SK-N-SH (cell line): ENCODE measurements around the gene YJEFN3. TPM values are rescaled to one million over a fixed set of nuclear protein-coding genes. Genes with fewer than 3 reads are reported as not detected.

ENCODE experiments used
- CTCF ChIA-PET: fragments of 300-600, 350-600 bp; formaldehyde crosslinking; extraction: SDS; loops from one replicate; lab custom pipeline; 2021; lab: Yijun Ruan, JAX
- POLR2A ChIA-PET: fragments of 350-600 bp; sonication (Branson Sonifier 250); formaldehyde crosslinking; extraction: SDS; loops from one replicate; lab custom pipeline; 2020; ENCODE audit warnings: antibody characterized with exemption, inconsistent platforms; lab: Yijun Ruan, JAX
- DNase-seq: peaks from one replicate; pipeline ENCODE4 v3.0.0; 2012
- H2AFZ ChIP-seq: fragments of 200-600 bp; sonication (generic); 2 replicates; pipeline ENCODE4 v1.8.1; 2016; ENCODE audit warnings: antibody characterized with exemption, mild to moderate bottlenecking, low read depth
- H3F3A ChIP-seq: fragments of 200-600 bp; sonication (generic); replicated peaks from 2 replicates; pipeline ENCODE3; 2016; ENCODE audit warnings: antibody characterized with exemption, mild to moderate bottlenecking; ENCODE audit not compliant: insufficient read depth
- H3K27ac ChIP-seq, 2 experiments: fragments of 200-500 bp in 1 of 2; fragments of 200-600 bp in 1 of 2; sonication (Bioruptor generic) in 1 of 2; sonication (generic), shearing (Covaris generic) in 1 of 2; 2 replicates each; pipeline versions ENCODE4 v1.5.1 to v1.6.1; 2014 to 2016; ENCODE audit warnings: low read depth in 2 of 2, inconsistent platforms in 1 of 2, low read length in 1 of 2, mild to moderate bottlenecking in 1 of 2, mixed read lengths in 1 of 2
- H3K27me3 ChIP-seq: fragments of 200-600 bp; sonication (generic), shearing (Covaris generic); 2 replicates; pipeline ENCODE4 v1.6.1; 2016; ENCODE audit warnings: mixed run types; ENCODE audit not compliant: insufficient read depth
- H3K36me3 ChIP-seq, 2 experiments: fragments of 200-500 bp in 1 of 2; fragments of 200-600 bp in 1 of 2; sonication (Bioruptor generic) in 1 of 2; sonication (generic) in 1 of 2; replicated peaks in 1 of 2; 2 replicates each; pipeline versions ENCODE3 to v1.5.1; 2014 to 2016; ENCODE audit warnings: low read length in 1 of 2, mild to moderate bottlenecking in 1 of 2; ENCODE audit not compliant: insufficient read depth in 2 of 2, control insufficient read depth in 1 of 2
- H3K4me1 ChIP-seq, 2 experiments: fragments of 200-500 bp in 1 of 2; fragments of 200-600 bp in 1 of 2; sonication (Bioruptor generic) in 1 of 2; sonication (generic), shearing (Covaris generic) in 1 of 2; 2 replicates each; pipeline versions ENCODE4 v1.5.1 to v1.6.1; 2014 to 2016; ENCODE audit warnings: low read depth in 1 of 2, low read length in 1 of 2, mixed run types in 1 of 2; ENCODE audit not compliant: insufficient read depth in 2 of 2, control insufficient read depth in 1 of 2
- H3K4me2 ChIP-seq: fragments of 200-600 bp; sonication (generic), shearing (Covaris generic); 2 replicates; pipeline ENCODE4 v1.6.1; 2017; ENCODE audit warnings: mixed run types
- H3K4me3 ChIP-seq, 2 experiments: fragments of 200-500 bp in 1 of 2; fragments of 200-600 bp in 1 of 2; sonication (Bioruptor generic) in 1 of 2; sonication (generic), shearing (Covaris generic) in 1 of 2; 2 replicates each; pipeline versions ENCODE4 v1.5.1 to v1.8.1; 2014 to 2016; ENCODE audit warnings: low read depth in 2 of 2, inconsistent platforms in 1 of 2, low read length in 1 of 2, mild to moderate bottlenecking in 1 of 2, mixed read lengths in 1 of 2, moderate library complexity in 1 of 2
- H3K79me2 ChIP-seq: fragments of 200-600 bp; sonication (generic); 2 replicates; pipeline ENCODE4 v1.8.1; 2017; ENCODE audit warnings: mild to moderate bottlenecking; ENCODE audit not compliant: insufficient read depth
- H3K9ac ChIP-seq: fragments of 200-600 bp; sonication (generic); 2 replicates; pipeline ENCODE4 v1.6.1; 2017; ENCODE audit warnings: mixed run types
- H3K9me2 ChIP-seq: fragments of 200-600 bp; sonication (generic); 2 replicates; pipeline ENCODE4 v1.6.1; 2017; ENCODE audit warnings: mixed run types
- H3K9me3 ChIP-seq: fragments of 200-600 bp; sonication (generic); 2 replicates; pipeline ENCODE4 v1.6.1; 2017; ENCODE audit warnings: mixed run types, mild to moderate bottlenecking, moderate library complexity
- H4K20me1 ChIP-seq: fragments of 200-600 bp; sonication (generic); 2 replicates; pipeline ENCODE4 v1.6.1; 2017; ENCODE audit warnings: mild to moderate bottlenecking, mixed run types; ENCODE audit not compliant: insufficient read depth
- CHD2 ChIP-seq: fragments of 150-350 bp; IDR thresholded peaks from 2 replicates; pipeline ENCODE4 v1.6.1; 2018; ENCODE audit warnings: low read length; ENCODE audit not compliant: partially characterized antibody
- ELF1 ChIP-seq: IDR thresholded peaks from 2 replicates; pipeline ENCODE4 v1.4.0; 2012
- EZH2phosphoT487 ChIP-seq: fragments of 200-600 bp; sonication (generic); IDR thresholded peaks from 2 replicates; pipeline ENCODE4 v1.6.1; 2017; ENCODE audit warnings: low read depth, mixed run types, mild to moderate bottlenecking, antibody characterized with exemption, moderate library complexity, borderline replicate concordance
- FOXJ3 ChIP-seq: sonication (generic); formaldehyde crosslinking; IDR thresholded peaks from 2 replicates; pipeline ENCODE4 v1.5.1; 2020; ENCODE audit warnings: mild to moderate bottlenecking, missing genetic modification reagents
- FOXM1 ChIP-seq: IDR thresholded peaks from 2 replicates; pipeline ENCODE4 v1.4.0; 2012; ENCODE audit warnings: low read depth, mild to moderate bottlenecking
- GABPA ChIP-seq: IDR thresholded peaks from 2 replicates; pipeline ENCODE4 v1.4.0; 2012; ENCODE audit warnings: low read depth, mild to moderate bottlenecking
- JUND ChIP-seq: IDR thresholded peaks from 2 replicates; pipeline ENCODE4 v1.4.0; 2012
- MEF2A ChIP-seq: IDR thresholded peaks from 2 replicates; pipeline ENCODE4 v1.4.0; 2012; ENCODE audit warnings: low read depth, borderline replicate concordance
- MXI1 ChIP-seq: IDR thresholded peaks from 2 replicates; pipeline ENCODE4 v1.6.1; 2012; ENCODE audit warnings: mild to moderate bottlenecking, low read depth, low read length, improper control_type of control experiment
- NFIC ChIP-seq: IDR thresholded peaks from 2 replicates; pipeline ENCODE4 v1.4.0; 2012; ENCODE audit warnings: borderline replicate concordance
- POLR2AphosphoS5 ChIP-seq: IDR thresholded peaks from 2 replicates; pipeline ENCODE4 v1.6.1; 2012; ENCODE audit warnings: low read depth, low read length
- RAD21 ChIP-seq: IDR thresholded peaks from 2 replicates; pipeline ENCODE4 v1.6.1; 2012; ENCODE audit warnings: mild to moderate bottlenecking, low read length
- RXRA ChIP-seq: IDR thresholded peaks from 2 replicates; pipeline ENCODE4 v1.4.0; 2012; ENCODE audit warnings: low read depth, mild to moderate bottlenecking, borderline replicate concordance
- SIN3A ChIP-seq: IDR thresholded peaks from 2 replicates; pipeline ENCODE4 v1.6.1; 2012; ENCODE audit warnings: low read depth, mild to moderate bottlenecking, low read length, moderate library complexity, borderline replicate concordance
- TAF1 ChIP-seq: IDR thresholded peaks from 2 replicates; pipeline ENCODE4 v1.6.1; 2012; ENCODE audit warnings: low read depth, mild to moderate bottlenecking, low read length, moderate library complexity, borderline replicate concordance
- YY1 ChIP-seq: IDR thresholded peaks from 2 replicates; pipeline ENCODE4 v1.4.0; 2012; ENCODE audit warnings: low read depth, mild to moderate bottlenecking
- WGBS: methylation state at CpG from one replicate; pipeline ENCODE4 v1.1.6; 2017; ENCODE audit warnings: low lambda C conversion rate; 5-methylcytosine and 5-hydroxymethylcytosine counted together
- polyA plus RNA-seq, 3 experiments: library from polyadenylated mRNA; depleted of rRNA; stranded (reverse); fragments of >200 nt; gene quantifications; 2 replicates each; pipeline ENCODE4 v1.2.3, GENCODE V29; 2012
- TF ChIP-seq, protein P1 (sequence below): IDR thresholded peaks from 2 replicates; pipeline ENCODE4; 2012
- TF ChIP-seq, protein P2 (sequence below): fragments of 150-350 bp; IDR thresholded peaks from 2 replicates; pipeline ENCODE4 v1.6.1; 2016; ENCODE audit warnings: mild to moderate bottlenecking, low read depth, low read length
- TF ChIP-seq, protein P3 (sequence below): IDR thresholded peaks from 2 replicates; pipeline ENCODE4 v1.6.1; 2012; ENCODE audit warnings: mild to moderate bottlenecking, low read depth, low read length, moderate library complexity
- TF ChIP-seq, protein P4 (sequence below): IDR thresholded peaks from 2 replicates; pipeline ENCODE4 v1.4.0; 2012; ENCODE audit warnings: low read depth, borderline replicate concordance

YJEFN3 gene
- polyA plus RNA-seq, 1 of the 3 experiments (the other 2 are of a cell fraction) = 7.2 TPM

DNA sequence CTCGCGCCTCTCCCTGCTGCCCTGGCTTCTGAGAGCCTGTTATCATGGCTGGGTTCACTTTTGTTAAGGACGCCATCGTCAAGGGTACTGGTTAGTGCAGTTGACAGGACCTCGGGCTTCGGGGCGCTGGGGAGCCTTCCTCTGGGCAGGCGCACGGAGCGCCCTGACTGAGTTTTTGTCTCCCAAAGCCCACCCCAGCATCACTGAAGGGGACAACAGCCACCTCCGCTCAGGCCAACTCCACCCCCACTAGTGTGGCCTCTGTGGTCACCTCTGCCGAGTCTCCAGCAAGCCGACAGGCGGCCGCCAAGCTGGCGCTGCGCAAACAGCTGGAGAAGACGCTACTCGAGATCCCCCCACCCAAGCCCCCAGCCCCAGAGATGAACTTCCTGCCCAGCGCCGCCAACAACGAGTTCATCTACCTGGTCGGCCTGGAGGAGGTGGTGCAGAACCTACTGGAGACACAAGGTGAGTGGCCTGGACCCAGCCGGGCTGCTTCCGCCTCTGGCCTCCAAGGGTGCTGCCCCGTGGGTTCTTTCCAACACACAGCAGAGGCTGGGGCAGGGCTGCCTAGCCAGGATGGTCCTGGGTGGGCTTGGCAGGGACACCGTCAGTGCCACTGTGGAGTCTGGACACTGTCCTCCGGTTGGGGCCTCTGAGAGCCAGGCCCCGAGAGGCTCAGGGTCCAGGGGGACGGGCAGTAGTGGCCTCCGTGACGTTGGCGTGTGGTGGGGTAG is 30.3 kb upstream of the YJEFN3 start:
- H3K9me2 ChIP-seq = no peaks in the 10 kb centered on the region
- no peaks in the 10 kb centered on the region for H3F3A ChIP-seq
- no peaks in the 10 kb centered on the region for H3K27me3 ChIP-seq
- ChIA-PET POLR2A (no interaction called here), CTCF (no interaction called here)
- H4K20me1 ChIP-seq = no peaks in the 10 kb centered on the region
- peaks cover 13% of the 10 kb centered on the region; the same call in 1 of the 2 replicates for H3K79me2 ChIP-seq
- no peak for TF ChIP-seq YY1
- TF ChIP-seq ELF1 = no peak
- TF ChIP-seq FOXM1 = no peak
- no peak for TF ChIP-seq TAF1
- no peak for TF ChIP-seq RXRA
- TF ChIP-seq, protein P1, sequence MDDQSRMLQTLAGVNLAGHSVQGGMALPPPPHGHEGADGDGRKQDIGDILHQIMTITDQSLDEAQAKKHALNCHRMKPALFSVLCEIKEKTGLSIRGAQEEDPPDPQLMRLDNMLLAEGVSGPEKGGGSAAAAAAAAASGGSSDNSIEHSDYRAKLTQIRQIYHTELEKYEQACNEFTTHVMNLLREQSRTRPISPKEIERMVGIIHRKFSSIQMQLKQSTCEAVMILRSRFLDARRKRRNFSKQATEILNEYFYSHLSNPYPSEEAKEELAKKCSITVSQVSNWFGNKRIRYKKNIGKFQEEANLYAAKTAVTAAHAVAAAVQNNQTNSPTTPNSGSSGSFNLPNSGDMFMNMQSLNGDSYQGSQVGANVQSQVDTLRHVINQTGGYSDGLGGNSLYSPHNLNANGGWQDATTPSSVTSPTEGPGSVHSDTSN = no peak
- no peak for TF ChIP-seq SIN3A
- no peak for DNase-seq
- H3K4me2 ChIP-seq = no peak overlapping the region
- H3K4me1 ChIP-seq = no peaks in the 10 kb centered on the region
- H3K9me3 ChIP-seq = no peaks in the 10 kb centered on the region
- no peak overlapping the region for H3K4me3 ChIP-seq
- no peak overlapping the region for H2AFZ ChIP-seq
- peaks cover 4 to 73% of the 10 kb centered on the region in 2 experiments for H3K36me3 ChIP-seq
- H3K27ac ChIP-seq = no peak overlapping the region
- H3K9ac ChIP-seq = no peak overlapping the region
- WGBS = 95% methylated on average over 16 of the region's 33 CpGs

DNA sequence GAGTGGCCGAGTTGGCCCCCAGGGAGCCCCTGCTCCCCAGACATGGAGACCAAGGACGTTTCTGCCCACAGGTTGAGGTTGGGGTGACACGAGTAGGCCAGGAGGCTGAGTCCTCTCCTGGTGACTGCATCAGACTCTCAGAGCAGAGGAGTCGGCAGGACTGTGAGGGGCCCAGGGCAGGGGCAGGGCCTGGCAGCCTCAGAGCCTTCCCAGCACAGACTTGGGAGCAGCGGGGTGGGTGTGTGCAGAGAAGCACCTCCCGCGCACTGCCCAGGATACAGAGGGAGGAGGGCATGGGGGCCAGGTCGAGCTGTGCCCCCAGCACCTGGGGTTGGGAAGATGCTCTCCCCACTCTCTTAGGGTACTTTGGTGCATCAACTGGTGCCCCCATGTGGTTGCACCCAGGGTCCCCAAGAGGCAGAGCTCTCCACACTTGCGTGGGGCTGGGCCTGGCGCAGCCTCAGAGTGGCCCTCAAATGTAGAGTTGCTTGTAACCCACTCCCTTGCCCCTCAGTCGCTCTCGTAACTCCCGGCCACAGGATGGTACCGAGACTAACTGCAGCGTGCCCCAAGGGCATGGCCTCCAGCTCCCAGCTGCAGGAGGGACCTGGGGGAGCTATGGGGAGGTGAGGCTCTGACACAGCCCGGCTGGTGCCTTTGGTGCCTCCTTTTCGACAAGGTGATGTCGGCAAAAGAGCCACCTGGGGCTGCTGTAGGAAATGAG is 29.3 kb upstream of the YJEFN3 start:
- Histone ChIP-seq H4K20me1 (no peaks in the 10 kb centered on the region), H3K79me2 (peaks cover 9% of the 10 kb centered on the region; the same call in 1 of the 2 replicates), H3K27ac (no peak overlapping the region), H3K4me2 (no peak overlapping the region), H3K36me3 (peaks cover under 1 to 65% of the 10 kb centered on the region in 2 experiments), H3K9me2 (no peaks in the 10 kb centered on the region), H2AFZ (no peak overlapping the region), H3F3A (no peaks in the 10 kb centered on the region), H3K9me3 (no peaks in the 10 kb centered on the region), H3K4me1 (no peaks in the 10 kb centered on the region), H3K4me3 (no peak overlapping the region), H3K9ac (no peak overlapping the region), H3K27me3 (no peaks in the 10 kb centered on the region)
- ChIA-PET POLR2A (no interaction called here), CTCF (interaction anchor here (0.8 kb wide), 1 partner anchor 8 kb away, joined by 3 read pairs; no protein-coding TSS in a partner anchor)
- 73% methylated on average over 2 of the region's 18 CpGs for WGBS
- no peak for DNase-seq
- TF ChIP-seq, protein P2, sequence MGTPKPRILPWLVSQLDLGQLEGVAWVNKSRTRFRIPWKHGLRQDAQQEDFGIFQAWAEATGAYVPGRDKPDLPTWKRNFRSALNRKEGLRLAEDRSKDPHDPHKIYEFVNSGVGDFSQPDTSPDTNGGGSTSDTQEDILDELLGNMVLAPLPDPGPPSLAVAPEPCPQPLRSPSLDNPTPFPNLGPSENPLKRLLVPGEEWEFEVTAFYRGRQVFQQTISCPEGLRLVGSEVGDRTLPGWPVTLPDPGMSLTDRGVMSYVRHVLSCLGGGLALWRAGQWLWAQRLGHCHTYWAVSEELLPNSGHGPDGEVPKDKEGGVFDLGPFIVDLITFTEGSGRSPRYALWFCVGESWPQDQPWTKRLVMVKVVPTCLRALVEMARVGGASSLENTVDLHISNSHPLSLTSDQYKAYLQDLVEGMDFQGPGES = no peak
- no peak for TF ChIP-seq CHD2
- TF ChIP-seq JUND = no peak
- TF ChIP-seq, protein P3, sequence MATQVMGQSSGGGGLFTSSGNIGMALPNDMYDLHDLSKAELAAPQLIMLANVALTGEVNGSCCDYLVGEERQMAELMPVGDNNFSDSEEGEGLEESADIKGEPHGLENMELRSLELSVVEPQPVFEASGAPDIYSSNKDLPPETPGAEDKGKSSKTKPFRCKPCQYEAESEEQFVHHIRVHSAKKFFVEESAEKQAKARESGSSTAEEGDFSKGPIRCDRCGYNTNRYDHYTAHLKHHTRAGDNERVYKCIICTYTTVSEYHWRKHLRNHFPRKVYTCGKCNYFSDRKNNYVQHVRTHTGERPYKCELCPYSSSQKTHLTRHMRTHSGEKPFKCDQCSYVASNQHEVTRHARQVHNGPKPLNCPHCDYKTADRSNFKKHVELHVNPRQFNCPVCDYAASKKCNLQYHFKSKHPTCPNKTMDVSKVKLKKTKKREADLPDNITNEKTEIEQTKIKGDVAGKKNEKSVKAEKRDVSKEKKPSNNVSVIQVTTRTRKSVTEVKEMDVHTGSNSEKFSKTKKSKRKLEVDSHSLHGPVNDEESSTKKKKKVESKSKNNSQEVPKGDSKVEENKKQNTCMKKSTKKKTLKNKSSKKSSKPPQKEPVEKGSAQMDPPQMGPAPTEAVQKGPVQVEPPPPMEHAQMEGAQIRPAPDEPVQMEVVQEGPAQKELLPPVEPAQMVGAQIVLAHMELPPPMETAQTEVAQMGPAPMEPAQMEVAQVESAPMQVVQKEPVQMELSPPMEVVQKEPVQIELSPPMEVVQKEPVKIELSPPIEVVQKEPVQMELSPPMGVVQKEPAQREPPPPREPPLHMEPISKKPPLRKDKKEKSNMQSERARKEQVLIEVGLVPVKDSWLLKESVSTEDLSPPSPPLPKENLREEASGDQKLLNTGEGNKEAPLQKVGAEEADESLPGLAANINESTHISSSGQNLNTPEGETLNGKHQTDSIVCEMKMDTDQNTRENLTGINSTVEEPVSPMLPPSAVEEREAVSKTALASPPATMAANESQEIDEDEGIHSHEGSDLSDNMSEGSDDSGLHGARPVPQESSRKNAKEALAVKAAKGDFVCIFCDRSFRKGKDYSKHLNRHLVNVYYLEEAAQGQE = no peak
- no peak for TF ChIP-seq POLR2AphosphoS5
- TF ChIP-seq EZH2phosphoT487 = no peak
- no peak for TF ChIP-seq FOXJ3 (CRISPR knock-in tag)
- no peak for TF ChIP-seq SIN3A
- TF ChIP-seq MEF2A = no peak
- no peak for TF ChIP-seq RAD21
- TF ChIP-seq GABPA = no peak
- no peak for TF ChIP-seq MXI1
- TF ChIP-seq, protein P4, sequence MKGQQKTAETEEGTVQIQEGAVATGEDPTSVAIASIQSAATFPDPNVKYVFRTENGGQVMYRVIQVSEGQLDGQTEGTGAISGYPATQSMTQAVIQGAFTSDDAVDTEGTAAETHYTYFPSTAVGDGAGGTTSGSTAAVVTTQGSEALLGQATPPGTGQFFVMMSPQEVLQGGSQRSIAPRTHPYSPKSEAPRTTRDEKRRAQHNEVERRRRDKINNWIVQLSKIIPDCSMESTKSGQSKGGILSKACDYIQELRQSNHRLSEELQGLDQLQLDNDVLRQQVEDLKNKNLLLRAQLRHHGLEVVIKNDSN = no peak
- TF ChIP-seq NFIC = no peak
